ENCODE measurements around the gene TARS1. TPM values are rescaled to one million over a fixed set of nuclear protein-coding genes. Genes with fewer than 3 reads are reported as not detected.

Gene TARS1
- total and polyA plus RNA-seq, 2 of the 13 experiments (the other 11 are each of a cell fraction or from before 2014, with no cell fraction given) = 77.0 to 184 TPM

DNA sequence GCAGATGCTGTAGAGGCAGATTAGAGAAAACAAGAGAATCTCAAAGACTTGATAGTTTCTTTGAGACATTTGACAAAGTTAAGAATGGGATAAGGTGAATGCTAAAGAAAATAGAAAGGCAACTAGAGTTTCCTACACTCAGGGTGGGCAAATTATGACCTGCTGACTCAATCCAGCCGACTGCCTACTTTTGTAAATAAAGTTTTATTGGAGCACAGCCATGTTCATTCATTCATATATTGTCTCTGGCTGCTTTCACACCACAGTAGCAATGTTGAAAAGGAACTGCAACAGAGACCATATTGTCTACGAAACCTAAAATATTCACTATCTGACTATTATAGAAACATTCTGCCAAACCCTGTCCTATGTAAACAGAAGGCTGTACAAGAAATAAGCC lies 37.6 kb upstream of the TARS1 start:
- WGBS (ENCODE audit: low lambda C conversion rate) = 18% methylated on average over 2 of the region's 2 CpGs

DNA sequence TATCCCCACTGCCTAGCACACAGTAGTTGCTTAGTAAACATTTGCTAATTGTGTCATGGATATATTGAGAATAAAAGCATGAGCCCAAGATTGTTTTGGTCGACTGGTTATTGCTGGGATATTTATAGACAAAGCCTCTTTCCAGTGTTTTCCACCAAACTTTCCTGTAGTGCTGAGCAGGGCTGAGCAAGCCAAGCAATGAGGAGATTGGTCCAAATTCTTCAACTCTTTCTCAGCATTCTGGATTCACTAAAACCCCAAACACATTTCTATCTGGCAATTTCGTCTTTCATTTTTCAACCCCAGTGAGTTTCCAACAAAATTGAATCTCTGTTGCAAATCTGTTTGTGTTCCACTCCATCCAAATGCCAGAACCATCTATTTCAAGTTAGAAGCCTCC lies 31.9 kb upstream of the TARS1 start:
- ATAC-seq = no peak
- no peak for FAIRE-seq
- in situ Hi-C loops (cut with HindIII; ENCODE audit: extremely low pct_ligation_motif_present, low pct_unique_long_range_greater_than_20kb) = loop anchor here (25.0 kb wide), 1 partner anchor 472 kb away; no protein-coding TSS in a partner anchor
- Histone ChIP-seq H3K4me3 (replicated peaks in 1 of 3; ENCODE audit: insufficient read depth in 1 of 3, low read depth in 2 of 3, low read length in 3 of 3) (no peak overlapping the region), H2AFZ (ENCODE audit: low read length) (no peak overlapping the region), H3K79me2 (ENCODE audit: insufficient read depth, low read length) (no peaks in the 10 kb centered on the region), H3K9ac (ENCODE audit: insufficient read depth, low read depth, low read length) (no peak overlapping the region), H3K4me2 (ENCODE audit: low read depth, low read length) (no peak overlapping the region; the same call in 1 of the 2 replicates), H4K20me1 (ENCODE audit: insufficient read depth, low read length) (no peaks in the 10 kb centered on the region), H3K9me3 (ENCODE audit: low read length) (no peaks in the 10 kb centered on the region), H3K36me3 (replicated peaks in 1 of 2; ENCODE audit: control insufficient read depth in 1 of 2, insufficient read depth in 2 of 2, low read length in 2 of 2) (no peaks in the 10 kb centered on the region), H3K4me1 (ENCODE audit: insufficient read depth, low read length) (peaks cover 45% of the 10 kb centered on the region), H3K27me3 (ENCODE audit: control insufficient read depth in 1 of 2, insufficient read depth in 2 of 2, low read length in 2 of 2) (no peaks in the 10 kb centered on the region), H3K27ac (ENCODE audit: extremely low read length, insufficient read depth, low read length) (no peak overlapping the region)
- ChIA-PET CTCF (ENCODE audit: low intra/inter-chr PET ratio, low total read pairs) (no interaction called here), POLR2A (no interaction called here)
- intact Hi-C loops (cut with micrococcal nuclease; ENCODE audit: unreplicated experiment) = no loop called here
- BruUV-seq (replicated peaks) = no TSS peak
- TF ChIP-seq, protein P1, sequence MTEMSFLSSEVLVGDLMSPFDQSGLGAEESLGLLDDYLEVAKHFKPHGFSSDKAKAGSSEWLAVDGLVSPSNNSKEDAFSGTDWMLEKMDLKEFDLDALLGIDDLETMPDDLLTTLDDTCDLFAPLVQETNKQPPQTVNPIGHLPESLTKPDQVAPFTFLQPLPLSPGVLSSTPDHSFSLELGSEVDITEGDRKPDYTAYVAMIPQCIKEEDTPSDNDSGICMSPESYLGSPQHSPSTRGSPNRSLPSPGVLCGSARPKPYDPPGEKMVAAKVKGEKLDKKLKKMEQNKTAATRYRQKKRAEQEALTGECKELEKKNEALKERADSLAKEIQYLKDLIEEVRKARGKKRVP (CRISPR knock-in tag; IDR thresholded peaks at IDR 0.05) = no peak
- no peak for TF ChIP-seq GATAD1 (CRISPR knock-in tag; IDR thresholded peaks at IDR 0.05)
- no peak for DNase-seq (ENCODE audit: low spot score)
- WGBS (ENCODE audit: low lambda C conversion rate) = 2% methylated on average over 2 of the region's 2 CpGs

More for the DNA sequence above, 37.6 kb upstream of the TARS1 start:
- no peaks in the 10 kb centered on the region for H3K79me2 ChIP-seq (ENCODE audit: insufficient read depth, low read length)
- ChIA-PET POLR2A (no interaction called here), CTCF (ENCODE audit: low intra/inter-chr PET ratio, low total read pairs) (no interaction called here)
- H4K20me1 ChIP-seq (ENCODE audit: insufficient read depth, low read length) = no peaks in the 10 kb centered on the region
- H3K36me3 ChIP-seq (replicated peaks in 1 of 2; ENCODE audit: control insufficient read depth in 1 of 2, insufficient read depth in 2 of 2, low read length in 2 of 2) = no peaks in the 10 kb centered on the region
- in situ Hi-C loops (cut with HindIII; ENCODE audit: extremely low pct_ligation_motif_present, low pct_unique_long_range_greater_than_20kb) = loop anchor here (25.0 kb wide), 1 partner anchor 466 kb away; no protein-coding TSS in a partner anchor
- H3K4me1 ChIP-seq (ENCODE audit: insufficient read depth, low read length) = peaks cover 2% of the 10 kb centered on the region; the same call in 1 of the 2 replicates
- DNase-seq (ENCODE audit: low spot score) (no peak), ATAC-seq (no peak), FAIRE-seq (no peak)
- H3K4me2 ChIP-seq (ENCODE audit: low read depth, low read length) = no peak overlapping the region
- no peak overlapping the region for H3K27ac ChIP-seq (ENCODE audit: extremely low read length, insufficient read depth, low read length)
- no peak overlapping the region for H3K4me3 ChIP-seq (replicated peaks in 1 of 3; ENCODE audit: insufficient read depth in 1 of 3, low read depth in 2 of 3, low read length in 3 of 3)
- no peaks in the 10 kb centered on the region for H3K27me3 ChIP-seq (ENCODE audit: control insufficient read depth in 1 of 2, insufficient read depth in 2 of 2, low read length in 2 of 2)
- BruUV-seq (replicated peaks) = no TSS peak
- intact Hi-C loops (cut with micrococcal nuclease; ENCODE audit: unreplicated experiment) = no loop called here
- H3K9ac ChIP-seq (ENCODE audit: insufficient read depth, low read depth, low read length) = no peak overlapping the region
- TF ChIP-seq, protein P2, sequence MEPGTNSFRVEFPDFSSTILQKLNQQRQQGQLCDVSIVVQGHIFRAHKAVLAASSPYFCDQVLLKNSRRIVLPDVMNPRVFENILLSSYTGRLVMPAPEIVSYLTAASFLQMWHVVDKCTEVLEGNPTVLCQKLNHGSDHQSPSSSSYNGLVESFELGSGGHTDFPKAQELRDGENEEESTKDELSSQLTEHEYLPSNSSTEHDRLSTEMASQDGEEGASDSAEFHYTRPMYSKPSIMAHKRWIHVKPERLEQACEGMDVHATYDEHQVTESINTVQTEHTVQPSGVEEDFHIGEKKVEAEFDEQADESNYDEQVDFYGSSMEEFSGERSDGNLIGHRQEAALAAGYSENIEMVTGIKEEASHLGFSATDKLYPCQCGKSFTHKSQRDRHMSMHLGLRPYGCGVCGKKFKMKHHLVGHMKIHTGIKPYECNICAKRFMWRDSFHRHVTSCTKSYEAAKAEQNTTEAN (CRISPR knock-in tag; conservative IDR thresholded peaks at IDR 0.05) = no peak
- TF ChIP-seq, protein P1 (CRISPR knock-in tag; IDR thresholded peaks at IDR 0.05) = no peak
- no peak for TF ChIP-seq TOE1 (CRISPR knock-in tag; IDR thresholded peaks at IDR 0.05)
- H3K9me3 ChIP-seq (ENCODE audit: low read length) = no peaks in the 10 kb centered on the region
- H2AFZ ChIP-seq (ENCODE audit: low read length) = no peak overlapping the region
